ENCODE measurements around the gene PKDCC.

Gene PKDCC

DNA sequence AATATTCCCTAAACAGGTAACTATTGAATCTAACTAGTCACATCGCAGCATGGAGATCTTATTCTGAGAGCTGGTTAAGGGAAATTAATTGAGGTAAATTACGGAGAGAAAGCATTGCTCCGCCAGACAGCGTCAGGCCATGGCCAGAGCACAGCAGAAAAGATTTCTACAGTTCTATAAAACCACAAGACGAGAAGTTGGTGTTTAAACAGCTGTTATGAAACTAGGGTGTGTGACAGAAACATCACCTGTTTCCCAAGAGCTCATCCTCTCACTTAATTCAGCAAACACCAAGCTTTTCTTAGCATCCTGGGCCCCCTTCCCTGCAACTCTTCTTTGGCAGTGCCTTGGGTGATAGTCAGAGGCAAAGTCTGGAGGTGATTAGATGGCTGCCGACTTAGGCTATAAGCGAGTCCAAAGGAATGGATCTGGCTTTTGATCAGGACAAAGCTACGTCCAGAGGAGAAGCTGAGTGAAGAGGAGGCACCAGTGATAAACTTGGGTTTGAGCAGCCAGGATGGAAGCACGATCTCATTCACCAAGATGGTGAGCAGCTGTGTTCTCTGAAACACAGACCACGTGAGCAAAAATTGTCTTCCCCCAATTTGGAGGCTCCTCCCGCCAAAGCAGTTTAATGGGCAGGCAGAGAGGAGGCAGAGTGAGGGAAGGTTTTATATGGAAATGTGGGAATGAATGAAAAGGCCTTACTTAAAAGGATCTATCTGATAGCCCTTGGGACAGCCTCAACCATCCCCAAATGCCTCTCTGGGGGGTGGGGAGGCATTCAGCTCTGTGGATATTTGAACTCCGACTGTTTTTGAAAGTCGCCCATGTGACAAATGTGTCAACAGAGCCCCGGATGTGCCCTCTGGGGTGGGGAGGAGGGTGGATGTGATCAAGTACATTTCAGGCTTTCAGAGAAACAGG, 57.8 kb downstream of the PKDCC start:
- DNase-seq (ENCODE audit: low read depth in 2 of 2): no peak

- DNase-seq (ENCODE audit: low read depth in 2 of 2): no peak
These were observed 58.5 kb downstream of the PKDCC start for GRCh38 chr2:42106257-42106816.

GRCh38 chr2:42107249-42108042, 59.6 kb downstream of the PKDCC start:
- DNase-seq (ENCODE audit: low read depth in 2 of 2): no peak
